ENCODE data around the gene NUDT1.

Gene NUDT1

DNA sequence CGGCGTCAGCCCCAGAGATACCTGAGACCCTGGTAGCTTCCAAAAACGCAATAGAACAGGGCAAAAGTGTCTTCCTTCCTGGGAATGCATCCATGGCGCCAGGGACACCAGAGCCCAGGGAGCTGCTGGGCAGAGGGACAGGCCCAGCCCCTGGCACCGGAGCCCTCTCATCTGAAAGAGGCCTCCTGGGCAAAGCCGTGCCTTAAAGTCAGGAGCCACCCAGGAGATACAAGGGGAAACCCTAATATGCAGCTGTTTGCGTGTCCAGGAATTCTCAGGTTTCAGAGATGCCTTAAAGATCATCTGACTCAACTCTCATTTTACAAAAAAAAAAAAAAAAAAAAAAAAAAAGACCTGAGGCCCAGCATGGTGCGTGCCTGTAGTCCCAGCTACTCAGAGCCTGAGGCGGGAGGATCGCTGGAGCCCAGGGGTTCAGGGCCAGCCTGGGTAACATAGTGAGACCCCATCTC, 28.0 kb downstream of the NUDT1 start:
- DNase-seq (ENCODE audit: low read depth) = no peak

DNA sequence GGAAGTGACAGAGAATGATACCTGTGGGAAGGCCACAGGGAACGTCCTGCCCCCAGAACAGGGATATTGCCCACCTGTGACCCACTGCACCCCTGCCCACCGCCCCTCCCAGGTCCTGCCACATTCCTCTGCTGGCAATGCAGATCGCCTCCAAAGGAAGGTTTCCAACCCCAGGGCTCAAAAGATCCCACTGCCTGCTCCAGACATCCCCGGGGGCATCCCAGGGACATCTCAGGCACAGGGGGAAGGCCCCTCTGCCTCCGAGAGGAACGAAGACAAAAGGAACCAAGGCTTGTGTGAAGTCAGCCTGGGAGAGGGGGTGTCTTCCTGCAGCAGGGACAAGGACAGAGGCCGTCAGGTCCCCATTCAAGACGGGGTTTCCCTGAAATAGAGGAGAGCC, 28.5 kb downstream of the NUDT1 start:
- DNase-seq (ENCODE audit: low read depth) = no peak

GRCh38 chr7:2271273-2272026, 29.4 kb downstream of the NUDT1 start:
- DNase-seq (ENCODE audit: low read depth) = no peak

GRCh38 chr7:2272031-2272430, 30.0 kb downstream of the NUDT1 start:
- no peak for DNase-seq (ENCODE audit: low read depth)

DNA sequence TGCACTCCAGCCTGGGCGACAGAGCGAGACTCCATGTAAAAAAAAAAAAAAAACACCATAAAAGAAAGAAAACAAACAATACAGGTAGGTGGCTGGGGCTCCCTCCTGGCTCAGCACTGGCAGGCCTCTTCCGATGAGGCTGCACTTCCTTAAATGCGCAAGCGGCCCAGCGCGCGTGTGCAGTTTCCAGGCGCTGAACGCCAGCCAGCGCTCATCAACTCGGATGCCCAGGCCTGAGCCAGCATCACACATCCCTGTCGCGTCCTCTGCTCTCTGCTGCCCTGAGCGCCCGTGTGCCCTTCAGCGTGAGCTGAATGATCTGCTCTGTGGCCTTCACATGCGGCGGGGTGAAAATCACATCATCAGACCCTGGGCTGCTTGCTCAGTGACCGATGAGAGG, 31.8 kb downstream of the NUDT1 start:
- no peak for DNase-seq (ENCODE audit: low read depth)

DNA sequence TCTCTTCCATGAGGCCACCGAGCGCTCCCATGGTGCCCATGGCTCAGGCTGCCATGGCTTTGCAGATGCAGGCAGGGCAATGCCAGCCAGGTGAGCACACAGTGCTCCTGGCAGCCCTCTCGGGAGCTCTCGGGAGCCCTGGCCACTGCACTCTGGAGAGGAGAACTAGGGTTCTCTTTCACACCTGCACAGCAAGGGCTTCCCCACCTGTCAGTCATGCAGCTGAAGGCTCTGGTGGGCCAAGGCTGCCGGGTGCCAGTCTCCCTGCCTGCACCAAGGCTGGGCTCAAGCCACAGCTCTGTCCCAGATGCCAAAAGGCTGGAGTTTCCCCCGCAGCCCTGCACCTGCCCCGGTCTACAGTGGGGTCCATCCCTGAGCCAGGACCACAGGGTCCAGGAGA, 32.6 kb downstream of the NUDT1 start:
- no peak for DNase-seq (ENCODE audit: low read depth)

GRCh38 chr7:2275101-2275500, 33.1 kb downstream of the NUDT1 start:
- no peak for DNase-seq (ENCODE audit: low read depth)

DNA sequence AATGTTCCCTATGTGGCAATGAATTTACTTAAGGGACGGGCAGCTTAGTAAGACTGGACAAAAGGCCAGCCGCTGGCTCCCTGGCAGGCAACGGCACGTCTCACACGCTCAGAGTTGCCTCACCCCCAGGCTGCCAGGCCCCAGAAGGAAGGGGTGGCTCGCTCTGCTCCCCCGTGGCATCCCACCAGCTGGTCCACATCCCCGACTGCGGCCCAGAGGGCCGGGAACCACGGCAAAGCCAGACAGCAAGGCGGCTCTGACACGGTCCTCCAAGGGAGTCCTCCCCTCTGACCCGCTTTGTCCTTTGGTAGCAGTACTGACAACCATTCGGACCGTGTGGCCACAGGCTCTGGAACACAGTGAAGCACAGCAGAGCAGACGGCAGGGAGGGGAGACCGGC, 34.1 kb downstream of the NUDT1 start:
- DNase-seq (ENCODE audit: low read depth) = no peak

DNA sequence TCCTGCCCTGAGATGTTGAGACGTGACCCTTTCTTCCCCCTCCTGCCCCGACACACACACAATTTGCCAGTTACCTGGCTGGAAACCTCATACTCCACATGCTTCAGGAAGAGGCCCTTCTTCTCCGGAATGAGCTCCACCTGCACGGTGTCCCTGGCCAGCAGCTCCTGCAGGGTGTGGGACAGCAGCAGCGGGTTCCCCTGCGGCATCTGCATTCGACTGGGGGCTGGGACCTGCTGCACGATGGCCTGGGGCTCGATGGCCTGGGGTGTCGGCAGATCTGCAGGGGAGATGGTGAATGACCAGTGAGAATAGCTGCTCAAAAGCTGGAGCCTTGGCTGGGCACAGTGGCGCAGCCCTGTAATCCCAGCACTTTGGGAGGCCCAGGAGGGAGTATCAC, 36.0 kb downstream of the NUDT1 start:
- no peak for DNase-seq (ENCODE audit: low read depth)

- DNase-seq (ENCODE audit: low read depth) = no peak
These were observed 37.9 kb downstream of the NUDT1 start for GRCh38 chr7:2279896-2280295.

- no peak for DNase-seq (ENCODE audit: low read depth)
These were observed 38.4 kb downstream of the NUDT1 start for GRCh38 chr7:2280424-2280823.

GRCh38 chr7:2281541-2281940, 39.5 kb downstream of the NUDT1 start:
- DNase-seq (ENCODE audit: low read depth) = no peak

GRCh38 chr7:2282185-2282751, 40.2 kb downstream of the NUDT1 start:
- DNase-seq (ENCODE audit: low read depth) = no peak

- DNase-seq (ENCODE audit: low read depth) = no peak
These were observed 41.0 kb downstream of the NUDT1 start for GRCh38 chr7:2283074-2283473.

- DNase-seq (ENCODE audit: low read depth) = no peak
These were observed 45.7 kb downstream of the NUDT1 start for GRCh38 chr7:2287745-2288144.

DNA sequence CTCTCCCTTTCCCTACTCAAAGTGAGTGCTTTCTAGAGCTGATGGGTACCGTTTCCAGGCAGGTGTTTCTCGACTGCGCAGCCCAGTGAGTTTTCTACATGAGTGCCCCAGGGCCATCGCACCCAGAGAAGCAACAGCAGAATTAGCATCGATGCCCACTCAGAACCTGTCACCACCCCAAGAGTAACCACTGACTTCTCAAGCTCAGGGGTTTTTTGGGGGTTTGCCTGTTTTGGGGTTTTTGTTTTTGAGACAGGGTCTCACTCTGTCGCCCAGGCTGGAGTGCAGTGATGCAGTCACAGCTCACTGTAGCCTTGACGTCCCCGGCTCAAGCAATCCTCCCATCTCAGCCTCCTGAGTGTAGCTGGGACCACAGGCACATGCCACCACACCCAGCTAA, 46.5 kb downstream of the NUDT1 start:
- no peak for DNase-seq (ENCODE audit: low read depth)

DNA sequence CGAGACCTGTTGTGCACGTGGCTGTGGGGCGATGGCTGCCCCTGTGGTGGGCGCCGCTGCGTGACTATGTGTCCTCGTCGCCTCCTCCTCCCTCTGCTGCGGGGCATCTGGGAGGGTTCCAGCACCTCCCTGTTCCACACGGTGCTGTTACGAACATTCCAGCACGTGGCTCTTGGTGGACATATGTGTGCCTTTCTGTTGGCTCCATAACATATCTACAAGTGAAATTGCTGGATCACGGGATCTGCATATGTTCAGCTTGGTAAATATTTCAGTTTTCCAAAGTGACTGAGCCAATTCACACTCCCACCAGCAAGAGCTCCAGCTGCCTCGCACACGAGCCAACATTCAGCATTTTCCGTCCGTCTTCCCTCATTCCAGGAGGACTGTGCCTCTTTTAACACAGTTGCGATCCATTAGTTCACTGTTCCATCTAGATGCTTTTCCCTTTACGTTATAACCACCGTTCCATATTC, 47.1 kb downstream of the NUDT1 start:
- DNase-seq (ENCODE audit: low read depth) = no peak

GRCh38 chr7:2289621-2290020, 47.6 kb downstream of the NUDT1 start:
- DNase-seq (ENCODE audit: low read depth) = no peak

- no peak for DNase-seq (ENCODE audit: low read depth)
These were observed 48.9 kb downstream of the NUDT1 start for GRCh38 chr7:2290877-2291276.

- DNase-seq (ENCODE audit: low read depth) = no peak
These were observed 54.1 kb downstream of the NUDT1 start for GRCh38 chr7:2295936-2296620.

- DNase-seq (ENCODE audit: low read depth) = no peak
These were observed 54.8 kb downstream of the NUDT1 start for GRCh38 chr7:2296832-2297231.

DNA sequence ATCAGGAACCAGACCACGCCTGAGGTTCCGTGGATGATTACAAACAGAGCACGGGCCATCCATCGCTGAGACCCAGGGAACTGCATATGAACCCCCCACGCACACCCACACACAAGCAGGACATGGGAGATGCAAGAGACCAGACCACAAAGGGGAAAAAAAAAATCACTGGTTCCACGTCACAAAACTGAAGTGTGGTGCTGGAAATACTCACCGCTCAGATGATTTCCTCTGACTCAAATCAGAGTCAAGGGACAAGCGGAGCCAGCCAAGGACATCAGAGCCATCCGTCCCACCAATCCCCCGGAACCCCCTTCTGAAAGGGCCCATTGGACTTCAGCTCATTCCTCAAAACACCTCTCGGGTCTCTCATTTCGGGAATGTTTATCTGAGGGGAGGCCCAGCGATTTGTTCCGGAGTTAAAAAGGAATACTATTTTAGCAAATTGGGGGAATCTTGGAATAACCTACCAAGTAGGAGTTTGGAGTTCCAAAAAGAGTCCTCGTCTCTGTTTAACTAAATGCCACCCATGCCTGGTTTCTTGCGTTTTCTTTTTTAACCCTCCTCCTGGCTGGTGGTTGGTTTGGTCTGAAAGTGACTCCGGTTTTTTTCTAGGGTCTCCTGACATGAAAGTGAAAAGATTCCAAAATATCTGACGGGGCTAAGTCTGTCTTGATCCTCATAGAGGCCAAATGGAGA, 57.3 kb downstream of the NUDT1 start:
- no peak for DNase-seq (ENCODE audit: low read depth)
